Measurements from ENCODE around the gene GANAB. TPM values are rescaled to one million over a fixed set of nuclear protein-coding genes. Genes with fewer than 3 reads are reported as not detected.

The GANAB gene
- total RNA-seq, 4 donors from 2014 or later: 60.2 to 129 (median 120) TPM

DNA sequence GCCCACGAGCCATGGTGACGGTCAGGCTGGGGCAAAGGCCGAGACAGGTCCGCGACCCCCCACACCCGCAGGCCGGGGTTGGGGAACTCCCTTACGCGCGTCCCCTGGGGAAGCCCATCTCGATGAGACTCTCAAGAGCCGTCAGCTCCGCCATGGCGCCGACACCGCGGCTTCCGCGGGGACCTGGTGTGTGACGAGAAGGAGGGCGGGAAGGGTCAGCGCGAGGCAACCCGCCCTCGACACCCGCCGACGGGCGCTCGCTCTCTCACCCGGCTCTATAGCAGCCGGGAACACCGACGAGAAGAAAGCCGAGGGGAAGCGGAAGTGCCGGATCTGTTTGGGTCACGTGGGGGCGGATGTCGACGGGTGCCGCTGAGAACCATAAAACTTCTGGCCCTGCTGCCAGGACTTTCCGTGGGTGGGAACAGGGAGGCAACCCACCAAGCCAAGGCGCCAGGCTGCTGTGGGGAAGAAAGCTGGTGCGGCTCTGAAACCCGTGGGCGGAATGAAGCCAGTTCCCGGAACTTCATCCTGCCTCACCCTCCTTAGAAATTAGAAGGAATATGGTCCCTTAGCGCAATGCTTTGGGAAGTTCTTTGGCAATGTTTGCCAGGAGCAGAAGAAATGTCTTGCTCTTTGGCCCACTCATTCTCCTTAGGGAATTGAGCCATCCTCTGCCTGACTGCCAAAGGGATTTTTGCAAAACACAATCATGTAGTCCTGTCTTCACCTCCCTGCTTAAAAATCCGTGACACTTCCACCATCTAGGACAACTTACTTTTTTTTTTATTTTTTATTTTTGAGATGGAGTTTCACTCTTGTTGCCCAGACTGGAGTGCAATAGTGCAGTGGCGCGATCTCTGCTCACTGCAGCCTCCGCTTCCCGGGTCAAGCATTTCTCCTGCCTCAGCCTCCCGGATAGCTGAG, 32.6 kb upstream of the GANAB start, which contains the start of gene UBXN1:
TSS of gene UBXN1 (minus strand) at position 304 of the 927 bp plus-strand sequence. CDS start at position 154, 150 bp downstream.
- Histone ChIP-seq H3K36me3 (peaks cover 0 to 15% (median 3%) of the 10 kb centered on the region in 4 donors), H3K4me1 (peaks cover 14 to 28% (median 16%) of the 10 kb centered on the region in 4 donors), H3K4me3 (peak within 1 kb of the TSS; percentile 81 to 88 (median 86)), H3K27ac (peak within 1 kb of the TSS; percentile 89 to 95 (median 94)), H3K27me3 (no peaks in the 10 kb centered on the region), H3K9me3 (no peaks in the 10 kb centered on the region)
- intact Hi-C loops (cut with DNase I; ENCODE audit: low total_unique reads) (no loop called here), in situ Hi-C loops (cut with MboI; ENCODE audit: low pct_ligation_motif_present in 1 of 4, low pct_unique_long_range_greater_than_20kb in 1 of 4, low sequenced_read_pairs in 3 of 4) (loop anchor here in 2 of 4 donors (25.0 kb wide), 2 partner anchors 267 to 292 kb away; partner anchors contain the start of gene SCGB1A1 (in 1 of the 2))
- peak; percentile 92 for DNase-seq
- 9 to 43% methylated on average over 6 to 48 of the region's 55 CpGs for WGBS, 2 donors (ENCODE audit: low coverage in 1 of 2)
- TF ChIP-seq POLR2AphosphoS5 (IDR thresholded peaks at IDR 0.05) (peak; percentile 83 to 86 (median 85)), POLR2A (IDR thresholded peaks at IDR 0.05) (peak; percentile 81), EP300 (IDR thresholded peaks at IDR 0.05; ENCODE audit: low read depth) (no peak)
- TF ChIP-seq, protein P1, sequence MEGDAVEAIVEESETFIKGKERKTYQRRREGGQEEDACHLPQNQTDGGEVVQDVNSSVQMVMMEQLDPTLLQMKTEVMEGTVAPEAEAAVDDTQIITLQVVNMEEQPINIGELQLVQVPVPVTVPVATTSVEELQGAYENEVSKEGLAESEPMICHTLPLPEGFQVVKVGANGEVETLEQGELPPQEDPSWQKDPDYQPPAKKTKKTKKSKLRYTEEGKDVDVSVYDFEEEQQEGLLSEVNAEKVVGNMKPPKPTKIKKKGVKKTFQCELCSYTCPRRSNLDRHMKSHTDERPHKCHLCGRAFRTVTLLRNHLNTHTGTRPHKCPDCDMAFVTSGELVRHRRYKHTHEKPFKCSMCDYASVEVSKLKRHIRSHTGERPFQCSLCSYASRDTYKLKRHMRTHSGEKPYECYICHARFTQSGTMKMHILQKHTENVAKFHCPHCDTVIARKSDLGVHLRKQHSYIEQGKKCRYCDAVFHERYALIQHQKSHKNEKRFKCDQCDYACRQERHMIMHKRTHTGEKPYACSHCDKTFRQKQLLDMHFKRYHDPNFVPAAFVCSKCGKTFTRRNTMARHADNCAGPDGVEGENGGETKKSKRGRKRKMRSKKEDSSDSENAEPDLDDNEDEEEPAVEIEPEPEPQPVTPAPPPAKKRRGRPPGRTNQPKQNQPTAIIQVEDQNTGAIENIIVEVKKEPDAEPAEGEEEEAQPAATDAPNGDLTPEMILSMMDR (IDR thresholded peaks at IDR 0.05): no peak

DNA sequence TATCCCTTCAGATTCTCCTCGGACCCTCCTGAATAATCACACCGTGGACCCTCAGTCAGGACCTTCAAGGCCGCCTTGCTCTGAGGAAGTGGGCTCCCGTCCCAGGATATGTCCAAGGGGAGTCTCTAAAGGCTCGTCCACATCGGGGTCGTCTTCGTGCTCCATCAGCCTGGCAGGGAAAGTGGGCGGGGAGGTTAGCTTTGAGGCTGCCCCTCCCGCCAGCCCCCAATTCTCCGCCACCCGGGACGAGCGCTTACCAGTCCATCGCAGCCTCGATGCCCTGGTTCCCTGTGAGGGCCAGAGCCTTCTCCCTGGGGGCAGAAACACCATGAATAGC, 32.0 kb upstream of the GANAB start:
- peaks cover 0 to 15% (median 3%) of the 10 kb centered on the region in 4 donors for H3K36me3 ChIP-seq

DNA sequence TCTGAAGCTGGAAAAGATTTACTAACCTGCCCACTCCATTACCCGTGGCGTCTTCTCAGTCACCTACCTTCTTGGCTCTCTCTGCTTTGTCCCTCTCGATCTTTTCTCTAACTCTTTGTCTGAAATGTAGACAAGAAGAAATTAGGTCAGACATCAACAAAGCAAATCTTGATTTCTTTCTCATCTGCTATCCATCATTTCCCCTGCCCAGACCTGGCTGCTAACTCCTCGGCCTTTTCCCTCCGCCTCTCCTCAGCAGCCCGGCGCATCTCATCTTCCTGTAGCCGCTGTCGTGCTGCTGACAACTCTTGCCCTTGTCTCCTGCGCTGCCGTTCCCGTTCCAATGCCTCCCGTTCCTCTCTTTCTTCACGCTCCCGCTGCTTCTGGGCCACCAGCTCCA, 31.3 kb upstream of the GANAB start:
- intact Hi-C loops (cut with DNase I; ENCODE audit: low total_unique reads) (no loop called here), in situ Hi-C loops (cut with MboI; ENCODE audit: low pct_ligation_motif_present in 1 of 4, low pct_unique_long_range_greater_than_20kb in 1 of 4, low sequenced_read_pairs in 3 of 4) (loop anchor here in 2 of 4 donors (25.0 kb wide), 2 partner anchors 265 to 290 kb away; partner anchors contain the start of gene SCGB1A1 (in 1 of the 2))
- peak overlapping the region in 2 of 4 donors; percentile 93 to 95 for H3K27ac ChIP-seq

More for the DNA sequence above, 32.0 kb upstream of the GANAB start:
- Histone ChIP-seq H3K27ac (peak overlapping the region; percentile 89 to 95 (median 94)), H3K27me3 (no peaks in the 10 kb centered on the region), H3K9me3 (no peaks in the 10 kb centered on the region), H3K4me1 (peaks cover 14 to 35% (median 16%) of the 10 kb centered on the region in 4 donors), H3K4me3 (peak overlapping the region; percentile 81 to 88 (median 86))
- no peak for TF ChIP-seq EP300 (IDR thresholded peaks at IDR 0.05; ENCODE audit: low read depth)
- no peak for TF ChIP-seq POLR2A (IDR thresholded peaks at IDR 0.05)
- TF ChIP-seq, protein P1 (IDR thresholded peaks at IDR 0.05): no peak
- intact Hi-C loops (cut with DNase I; ENCODE audit: low total_unique reads) (no loop called here), in situ Hi-C loops (cut with MboI; ENCODE audit: low pct_ligation_motif_present in 1 of 4, low pct_unique_long_range_greater_than_20kb in 1 of 4, low sequenced_read_pairs in 3 of 4) (loop anchor here in 2 of 4 donors (25.0 kb wide), 2 partner anchors 266 to 291 kb away; partner anchors contain the start of gene SCGB1A1 (in 1 of the 2))
- 4% methylated on average over 14 of the region's 16 CpGs; no CpG with 5 or more reads in 1 of the 2 donors for WGBS, 2 donors (ENCODE audit: low coverage in 1 of 2)
- no peak for DNase-seq

More for the DNA sequence above, 31.3 kb upstream of the GANAB start:
- no peak for TF ChIP-seq EP300 (IDR thresholded peaks at IDR 0.05; ENCODE audit: low read depth)
- TF ChIP-seq, protein P1 (IDR thresholded peaks at IDR 0.05): no peak
- TF ChIP-seq POLR2A (IDR thresholded peaks at IDR 0.05): no peak
- DNase-seq: no peak
- Histone ChIP-seq H3K36me3 (peaks cover 0 to 15% (median 3%) of the 10 kb centered on the region in 4 donors), H3K9me3 (no peaks in the 10 kb centered on the region), H3K4me3 (peak overlapping the region in 1 of 4 donors; percentile 85), H3K4me1 (peaks cover 21 to 38% (median 23%) of the 10 kb centered on the region in 4 donors), H3K27me3 (no peaks in the 10 kb centered on the region)
- WGBS, 2 donors (ENCODE audit: low coverage in 1 of 2): 80 to 87% methylated on average over 5 to 15 of the region's 15 CpGs
